ENCODE data around the gene ANKMY1.
"Not testable (repeated sequence)": the region's sequence is repeated elsewhere in the genome, so short reads cannot be mapped to it uniquely, and the experiment has no call there.

Gene ANKMY1

DNA sequence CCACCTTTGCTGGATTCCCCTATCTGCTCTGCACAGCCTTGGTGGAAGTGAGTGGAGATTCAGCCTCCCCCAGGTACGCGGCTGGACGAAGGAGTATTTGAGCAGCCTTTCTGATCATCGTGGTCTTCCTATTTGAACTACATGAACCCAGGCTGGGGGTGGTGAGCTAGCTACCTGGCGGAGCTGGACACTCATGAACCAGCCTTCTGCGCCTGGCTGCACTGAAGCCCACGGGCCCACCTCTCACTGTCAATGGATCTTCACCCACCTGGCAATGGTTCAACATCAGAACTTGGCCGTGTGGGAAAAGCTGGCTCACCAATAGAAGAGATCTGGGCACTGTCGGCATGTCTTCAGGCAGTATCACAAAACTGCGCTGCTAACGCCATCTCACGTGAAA, 35.4 kb downstream of the ANKMY1 start:
- DNase-seq (ENCODE audit: low read depth in 2 of 2, low spot score in 1 of 2): no peak

DNA sequence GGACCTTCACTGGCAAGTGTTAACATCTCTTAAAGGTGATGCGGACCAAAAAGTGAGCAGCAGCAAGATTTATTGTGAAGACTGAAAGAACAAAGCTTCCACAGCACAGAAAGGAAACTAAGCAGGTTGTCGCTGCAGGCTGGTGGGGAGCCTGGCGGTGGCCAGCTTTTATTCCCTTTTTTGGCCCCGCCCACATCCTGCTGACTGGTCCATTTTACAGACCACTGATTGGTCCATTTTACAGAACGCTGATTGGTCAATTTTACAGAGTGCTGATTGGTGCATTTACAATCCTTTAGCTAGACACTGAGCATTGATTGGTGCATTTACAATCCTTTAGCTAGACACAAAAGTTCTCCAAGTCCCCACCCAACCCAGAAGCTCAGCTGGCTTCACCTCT, 35.9 kb downstream of the ANKMY1 start:
- DNase-seq (ENCODE audit: low read depth in 2 of 2, low spot score in 1 of 2): not testable (repeated sequence)

DNA sequence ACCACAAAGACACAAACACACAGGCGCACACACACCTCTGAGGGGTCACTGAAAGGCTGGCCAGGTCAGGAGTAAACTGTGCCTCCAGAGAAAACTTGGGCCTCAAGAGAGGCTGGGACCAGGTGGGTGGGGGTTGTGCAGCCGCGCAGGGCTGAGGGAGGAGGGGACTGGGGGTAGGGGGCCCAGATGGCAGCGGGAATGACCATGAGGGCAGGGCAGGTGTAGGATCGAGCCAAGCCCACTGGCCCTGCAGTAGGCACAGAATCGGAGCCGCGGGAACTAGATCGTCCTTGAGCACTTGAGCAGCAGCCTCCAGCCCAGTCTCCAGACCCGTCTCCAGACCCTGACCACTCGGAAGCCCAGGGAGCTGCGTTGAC, 36.8 kb downstream of the ANKMY1 start:
- no peak for DNase-seq (ENCODE audit: low read depth in 2 of 2, low spot score in 1 of 2)

DNA sequence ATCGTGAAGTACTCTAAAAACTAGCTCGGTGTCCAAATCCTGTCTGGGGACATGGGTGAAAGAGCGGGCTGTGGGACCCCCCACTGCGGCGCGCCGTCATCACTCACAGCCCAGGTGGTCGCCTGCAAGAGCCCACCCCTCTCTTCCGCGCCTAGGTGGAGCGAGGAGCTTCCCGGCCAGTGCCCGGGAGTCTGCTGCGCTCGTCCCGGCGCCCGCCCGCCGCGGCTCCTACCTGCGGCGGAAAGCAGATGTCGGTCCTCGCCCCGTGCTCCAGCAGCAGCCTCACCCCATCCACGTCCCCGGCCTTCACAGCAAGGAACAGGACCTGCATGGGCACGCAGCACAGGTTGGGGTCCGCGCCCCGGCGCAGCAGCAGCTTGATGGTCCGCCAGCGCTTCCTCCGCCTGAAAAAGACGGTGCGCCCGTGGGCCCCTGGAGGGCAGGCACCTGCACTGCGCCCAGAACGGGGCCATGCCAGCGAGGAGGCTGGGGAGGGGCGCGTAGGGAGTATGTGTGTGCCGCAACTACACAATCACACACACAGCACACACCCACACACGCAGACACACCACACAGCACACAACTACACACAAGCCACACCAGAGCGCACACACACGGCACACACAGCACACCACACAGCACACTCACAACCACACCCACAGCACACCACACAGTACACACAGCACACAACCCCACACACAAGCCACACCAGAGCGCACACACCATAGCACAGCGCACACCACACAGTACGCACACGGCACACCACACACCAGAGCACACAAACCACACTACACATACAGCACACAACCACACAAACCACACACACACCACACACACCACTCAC, 37.4 kb downstream of the ANKMY1 start:
- DNase-seq (ENCODE audit: low read depth in 2 of 2, low spot score in 1 of 2): no peak

DNA sequence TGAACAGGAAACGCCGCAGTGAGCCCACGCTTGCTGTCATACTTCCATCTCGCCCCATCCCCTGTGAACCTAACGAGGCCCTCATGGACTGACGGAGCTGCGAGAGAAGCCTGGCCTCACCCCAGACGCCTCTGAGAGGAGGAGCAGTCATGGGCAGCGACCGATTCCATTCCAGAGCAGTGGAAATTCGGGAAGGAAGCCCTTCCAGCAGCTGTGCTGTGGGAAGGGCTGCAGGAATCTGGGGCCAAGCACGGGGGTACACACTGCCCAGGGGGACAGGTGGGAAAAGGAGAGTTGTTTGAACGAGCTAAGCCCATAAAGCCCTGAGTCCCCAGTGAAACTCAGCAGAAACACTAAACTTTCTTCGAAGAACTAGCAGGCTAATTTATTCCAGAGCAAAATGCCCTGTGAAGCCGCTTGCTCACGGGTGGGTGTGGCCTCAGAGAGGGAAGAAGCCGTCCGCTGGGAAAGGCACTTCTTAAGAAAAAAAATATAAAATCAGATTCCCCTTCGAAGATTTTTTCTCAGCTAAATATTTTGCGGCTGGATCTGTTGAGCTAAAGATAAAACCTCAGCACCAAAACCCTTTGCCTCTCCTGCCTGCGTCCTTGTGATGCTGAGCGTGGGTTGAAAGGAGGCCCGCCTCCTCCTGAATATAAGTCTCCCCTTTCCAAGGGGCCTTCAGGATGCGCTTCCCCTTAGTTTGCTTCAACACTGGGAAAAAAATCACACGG, 38.2 kb downstream of the ANKMY1 start:
- no peak for DNase-seq (ENCODE audit: low read depth in 2 of 2, low spot score in 1 of 2)

DNA sequence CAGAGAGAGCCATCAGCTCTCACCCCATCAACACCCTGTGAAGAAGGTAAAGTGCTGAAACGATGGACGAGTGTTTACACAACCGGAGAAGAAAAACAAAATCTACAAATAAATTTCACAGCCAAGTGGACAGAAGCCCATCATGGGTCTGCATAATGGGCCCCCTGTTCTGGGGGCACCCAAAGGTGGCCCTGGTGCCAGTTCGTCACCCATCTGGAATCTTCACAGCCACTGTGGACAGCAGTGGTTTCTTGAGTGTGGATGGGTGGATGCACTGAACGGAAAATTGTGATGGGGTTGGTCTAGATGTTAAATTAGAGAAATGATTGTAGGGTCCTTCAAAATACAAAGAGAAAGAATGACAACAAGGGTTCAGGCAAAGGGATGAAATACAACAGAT, 38.8 kb downstream of the ANKMY1 start:
- no peak for DNase-seq (ENCODE audit: low read depth in 2 of 2, low spot score in 1 of 2)

DNA sequence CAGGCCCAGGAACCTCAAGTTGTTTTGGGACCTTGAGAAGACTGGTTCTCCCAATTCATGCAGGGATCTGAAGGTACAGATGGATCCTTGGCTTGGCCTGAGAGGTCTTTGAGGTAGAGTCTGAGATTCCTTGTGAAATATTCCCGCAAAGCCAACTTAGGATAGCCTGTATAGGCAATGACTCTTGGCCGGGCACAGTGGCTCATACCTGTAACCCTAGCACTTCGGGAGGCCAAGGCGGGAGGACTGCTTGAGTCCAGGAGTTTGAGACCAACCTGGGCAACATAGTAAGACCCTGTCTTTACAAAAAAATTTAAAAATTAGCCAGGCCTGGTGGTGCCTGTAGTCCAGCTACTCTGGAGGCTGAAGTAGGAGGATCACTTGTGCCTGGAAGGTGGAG, 40.4 kb downstream of the ANKMY1 start:
- DNase-seq (ENCODE audit: low read depth in 2 of 2, low spot score in 1 of 2): no peak

DNA sequence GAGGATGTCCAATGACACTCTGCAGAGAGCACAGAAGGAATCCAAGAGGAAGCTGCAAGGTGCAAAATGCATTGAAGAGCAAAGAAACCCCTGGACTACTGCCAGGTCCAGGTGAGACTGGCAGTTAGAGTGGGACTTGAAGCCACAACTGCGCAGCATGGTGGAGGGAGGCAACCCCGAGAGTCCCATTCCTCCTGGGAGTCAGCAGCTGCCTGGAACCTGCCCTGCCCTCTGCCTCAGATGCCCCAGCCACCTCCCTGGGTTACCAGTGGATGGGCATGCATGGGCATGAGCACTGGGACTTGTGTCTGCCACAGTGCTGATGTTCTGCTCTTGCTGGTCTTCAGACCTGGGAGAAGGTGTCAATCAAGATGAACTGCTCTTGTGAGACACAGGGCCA, 43.2 kb downstream of the ANKMY1 start:
- no peak for DNase-seq (ENCODE audit: low read depth in 2 of 2, low spot score in 1 of 2)

DNA sequence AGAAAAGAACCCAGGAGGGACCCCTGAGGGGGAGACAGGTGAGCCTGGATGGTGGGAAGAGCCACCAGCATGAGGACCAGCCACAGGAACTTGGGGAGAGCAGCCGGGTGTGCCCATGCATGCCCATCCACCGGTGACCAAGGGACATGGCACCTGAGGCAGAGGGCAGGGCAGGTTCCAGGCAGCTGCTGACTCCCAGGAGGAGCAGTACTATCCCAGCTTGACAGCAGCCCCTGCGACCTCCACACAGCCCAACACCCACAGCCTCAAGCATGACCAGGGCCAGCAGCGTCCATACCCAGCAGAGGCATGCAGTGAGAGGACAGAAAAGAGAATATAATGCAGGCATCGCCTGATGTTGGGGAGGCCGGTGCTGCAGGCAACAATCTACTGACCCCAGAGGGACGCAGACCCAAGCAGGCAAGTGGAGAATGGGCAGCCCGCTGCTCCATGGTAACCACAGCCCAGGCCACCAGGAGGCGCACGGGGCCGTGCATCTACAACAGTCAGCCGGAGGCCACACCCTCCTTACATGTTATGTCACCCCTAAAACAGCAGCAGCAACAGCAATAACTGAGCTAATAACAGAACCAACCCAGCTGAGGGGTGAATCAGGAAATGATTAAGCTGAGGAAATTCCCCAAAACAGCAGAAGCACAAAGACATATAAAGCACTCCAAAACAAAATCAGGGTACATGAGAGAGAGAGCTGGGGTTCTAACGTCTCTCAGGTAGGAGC, 44.1 kb downstream of the ANKMY1 start:
- peak; percentile 65 to 69 for DNase-seq (ENCODE audit: low read depth in 2 of 2, low spot score in 1 of 2)

DNA sequence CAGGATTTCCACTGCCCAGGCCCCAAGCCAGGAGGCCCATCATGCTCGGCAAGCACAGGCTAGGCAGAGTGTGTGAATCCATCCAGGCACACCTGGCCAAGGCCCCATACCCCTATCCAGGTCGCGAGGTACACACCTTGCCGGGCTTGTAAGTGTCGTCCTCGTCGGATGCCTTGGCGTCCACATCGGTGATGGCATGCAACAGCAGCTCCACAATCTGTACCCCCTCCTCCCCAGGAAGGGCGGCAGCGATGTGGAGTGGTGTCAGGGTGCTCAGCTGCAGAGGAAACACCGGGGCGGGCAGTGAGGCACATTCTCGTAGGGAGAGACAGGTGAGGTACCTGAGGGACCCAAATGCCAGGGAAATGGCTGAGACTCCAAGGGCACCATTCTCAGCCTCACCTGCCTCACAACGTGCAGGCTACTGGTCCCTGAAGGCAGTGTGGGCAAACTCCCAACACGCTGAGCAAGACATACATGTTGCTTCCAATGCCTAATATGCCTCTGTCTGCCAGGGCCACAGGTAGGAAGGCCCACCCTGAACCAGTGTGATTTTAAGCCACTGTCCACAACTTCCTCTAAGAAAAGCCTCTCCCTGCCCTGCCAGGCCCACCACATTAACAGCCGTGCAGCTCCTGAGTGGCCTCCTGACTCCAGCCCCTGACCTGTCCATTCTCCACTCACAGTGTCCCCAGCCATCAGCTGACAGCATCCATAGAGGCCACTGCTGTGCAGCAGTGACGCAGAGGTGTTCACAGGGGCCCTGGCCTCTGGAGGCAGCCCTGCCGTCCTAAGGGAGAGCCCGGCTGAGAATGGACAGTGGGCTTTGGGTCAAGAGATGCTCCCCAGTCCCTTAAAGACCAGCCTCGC, 44.9 kb downstream of the ANKMY1 start:
- DNase-seq (ENCODE audit: low read depth in 2 of 2, low spot score in 1 of 2): no peak

DNA sequence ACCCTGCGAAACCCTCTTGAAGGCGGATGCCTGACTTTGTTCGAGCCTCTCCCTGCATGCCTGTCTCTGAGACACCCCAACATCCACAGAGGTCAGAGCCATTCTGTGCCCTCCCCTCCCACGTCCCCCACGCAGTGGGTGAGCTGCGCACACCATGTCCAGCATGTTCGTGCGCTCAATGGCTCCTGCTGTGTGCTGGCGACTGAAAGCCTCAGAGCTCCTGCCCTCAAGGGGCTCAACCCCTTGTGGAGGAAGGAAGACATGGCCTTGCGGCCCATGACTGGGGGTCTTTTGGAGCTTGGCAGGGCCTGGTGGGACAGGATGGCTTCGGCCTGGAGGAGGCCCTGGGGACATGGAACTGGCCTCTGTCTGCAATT, 45.7 kb downstream of the ANKMY1 start:
- no peak for DNase-seq (ENCODE audit: low read depth in 2 of 2, low spot score in 1 of 2)

DNA sequence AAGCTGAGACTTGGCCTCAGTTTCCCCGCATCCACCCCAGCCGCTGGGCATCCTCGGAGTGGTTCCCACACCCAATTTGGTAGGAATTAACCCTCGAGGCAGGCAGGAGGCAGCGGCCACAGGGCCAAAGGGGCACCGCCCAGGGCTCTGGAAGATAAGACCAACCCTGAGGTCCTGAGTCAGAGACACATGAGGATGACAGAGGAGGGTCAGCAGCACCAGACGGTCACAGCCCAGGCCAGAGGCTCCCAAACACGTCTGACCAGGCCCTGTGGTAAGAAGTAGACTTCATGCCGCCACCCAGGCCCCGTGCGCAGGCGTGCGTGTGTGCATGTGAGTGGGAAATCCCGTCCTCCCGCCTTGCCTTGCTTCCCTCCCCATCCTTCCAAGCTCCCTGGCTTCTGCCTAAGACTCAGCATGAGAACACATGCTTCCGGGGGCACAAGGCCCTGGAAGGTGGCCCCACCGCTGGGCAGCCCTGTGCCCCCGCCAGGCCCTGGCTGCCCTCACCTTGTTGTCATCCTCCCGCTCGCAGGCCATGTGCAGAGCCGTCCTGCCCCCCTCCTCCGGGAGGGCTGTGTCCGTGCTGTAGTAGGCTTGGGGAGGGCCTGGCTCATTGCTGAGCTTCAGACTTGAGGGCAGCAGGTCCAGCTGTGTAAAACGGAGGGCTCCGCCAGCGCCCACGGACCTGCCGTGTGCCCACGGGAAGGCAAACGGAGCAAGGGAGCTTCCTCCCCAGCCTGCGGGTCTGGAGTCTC, 46.3 kb downstream of the ANKMY1 start:
- DNase-seq (ENCODE audit: low read depth in 2 of 2, low spot score in 1 of 2): no peak

DNA sequence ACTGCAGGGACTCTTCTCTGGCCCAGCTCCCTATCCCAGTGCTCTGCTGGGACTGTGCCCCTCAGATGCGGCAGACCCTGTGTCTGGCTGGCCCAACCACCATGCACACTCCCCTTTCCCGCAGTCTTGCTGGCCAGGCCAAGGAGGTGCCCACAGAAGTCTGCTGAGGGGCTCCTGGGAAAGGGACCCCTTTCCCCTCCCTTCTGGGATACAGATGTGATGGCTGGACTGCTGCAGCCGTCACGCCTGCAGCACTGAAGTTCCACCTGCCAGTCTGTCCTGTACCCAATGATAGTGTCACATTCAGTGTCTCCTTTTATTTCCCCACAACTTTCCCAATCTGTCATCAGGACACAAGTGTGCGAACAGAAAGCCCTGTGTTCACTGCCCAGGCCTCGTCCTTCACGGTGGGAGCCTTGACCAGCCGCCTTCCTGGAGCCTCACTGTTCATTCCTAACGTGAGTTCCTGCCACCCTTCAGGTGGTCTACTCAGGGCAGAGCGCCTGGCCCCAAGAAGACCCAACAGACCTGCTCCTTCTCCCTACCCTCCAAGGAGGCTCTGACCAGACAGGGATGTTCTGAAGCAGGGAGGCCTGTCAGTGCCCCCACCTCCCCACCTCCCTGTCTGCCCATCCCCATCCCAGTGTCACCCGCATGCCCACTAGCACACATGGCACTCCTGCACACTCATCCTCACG, 47.1 kb downstream of the ANKMY1 start:
- no peak for DNase-seq (ENCODE audit: low read depth in 2 of 2, low spot score in 1 of 2)

DNA sequence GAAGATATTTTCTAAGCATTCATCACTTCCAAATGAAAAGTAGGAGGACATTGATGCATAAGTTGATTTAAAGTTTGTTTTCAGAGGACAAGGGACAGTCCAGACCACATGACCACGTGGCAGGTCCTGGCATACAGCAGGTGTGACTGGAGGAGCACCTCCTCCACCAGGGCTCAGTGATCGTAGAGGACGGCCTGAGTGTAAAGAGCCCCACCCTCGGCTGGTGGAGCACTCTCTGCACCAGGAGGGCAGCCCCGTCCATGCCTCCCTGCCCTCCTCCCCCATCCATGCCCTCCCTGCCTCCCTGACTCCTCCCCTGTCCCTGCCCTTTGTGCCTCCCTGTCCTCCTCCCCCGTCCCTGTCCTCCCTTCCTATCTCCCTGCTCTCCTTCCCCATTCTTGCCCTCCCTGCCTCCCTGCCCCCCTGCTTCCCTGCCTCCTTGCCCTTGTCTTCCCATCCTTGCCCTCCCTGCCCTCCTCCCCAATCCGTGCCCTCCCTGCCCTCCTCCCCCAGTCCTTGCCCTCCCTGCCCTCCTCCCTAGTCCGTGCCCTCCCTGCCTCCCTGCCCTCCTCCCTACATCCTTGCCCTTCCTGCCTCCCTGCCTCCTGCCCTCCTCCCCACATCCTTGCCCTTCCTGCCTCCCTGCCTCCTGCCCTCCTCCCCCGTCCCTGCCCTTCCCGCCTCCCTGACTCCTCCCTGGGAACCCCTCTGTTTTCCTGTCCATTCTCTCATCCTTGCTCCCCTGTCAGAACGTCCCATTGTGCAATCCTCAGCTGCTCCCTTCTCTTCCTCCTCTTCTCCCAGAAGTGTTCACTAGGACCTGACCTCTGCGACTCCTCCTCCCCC, 47.9 kb downstream of the ANKMY1 start:
- no peak for DNase-seq (ENCODE audit: low read depth in 2 of 2, low spot score in 1 of 2)

DNA sequence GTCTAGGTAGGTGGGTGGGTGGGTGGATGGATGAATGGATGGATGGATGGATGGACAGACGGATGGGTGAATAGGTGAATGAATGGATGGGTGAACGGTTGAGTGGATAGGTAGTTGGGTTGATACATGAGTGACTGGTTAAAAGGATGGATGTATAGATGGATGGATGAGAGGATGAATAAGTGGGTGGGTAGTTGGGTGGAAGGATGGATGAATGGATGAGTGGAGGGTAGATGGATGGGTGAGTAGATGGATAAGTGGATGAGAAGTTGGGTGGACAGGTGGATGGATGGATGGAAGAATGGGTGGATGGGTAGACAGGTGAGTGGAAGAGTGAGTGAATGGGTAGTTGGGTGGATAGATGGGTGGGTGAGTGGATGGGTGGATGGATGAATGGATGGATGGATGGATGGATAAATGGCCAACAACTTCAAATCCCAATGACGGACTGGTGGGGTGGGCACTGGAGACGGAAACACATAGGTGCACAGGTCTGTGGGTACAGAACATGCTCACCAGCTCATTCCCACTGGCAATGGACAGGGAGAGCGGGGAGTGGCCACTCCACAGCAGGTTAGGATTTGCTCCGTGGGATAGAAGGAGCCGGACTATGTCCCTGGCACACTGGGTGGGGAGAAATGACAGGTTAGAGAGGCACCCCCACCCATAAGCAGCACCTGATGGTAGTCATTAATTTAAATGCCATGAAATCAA, 48.8 kb downstream of the ANKMY1 start:
- no peak for DNase-seq (ENCODE audit: low read depth in 2 of 2, low spot score in 1 of 2)

DNA sequence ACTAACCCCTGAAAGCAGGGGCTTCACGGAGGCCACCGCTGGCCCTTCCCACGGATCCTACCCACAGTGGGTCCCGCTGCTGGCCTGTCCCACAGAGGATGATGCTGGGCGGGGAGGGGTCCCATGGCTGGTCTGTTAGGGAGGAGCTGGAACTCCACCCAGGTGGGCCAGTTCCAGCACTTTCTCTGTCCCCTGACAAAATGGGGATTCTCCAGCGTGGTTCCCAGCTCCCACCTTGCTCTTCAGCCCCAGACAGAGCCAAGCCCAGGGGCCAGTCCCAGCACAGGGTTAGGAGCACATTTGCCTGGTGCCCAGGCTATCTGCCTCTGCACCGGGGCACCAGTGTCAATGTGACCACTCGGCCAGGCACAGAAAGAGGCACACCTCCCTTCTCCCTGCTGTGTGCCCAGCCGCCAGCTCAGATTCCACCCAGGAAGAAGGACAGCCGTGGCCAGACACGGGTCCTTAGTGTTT, 50.0 kb downstream of the ANKMY1 start:
- no peak for DNase-seq (ENCODE audit: low read depth in 2 of 2, low spot score in 1 of 2)

DNA sequence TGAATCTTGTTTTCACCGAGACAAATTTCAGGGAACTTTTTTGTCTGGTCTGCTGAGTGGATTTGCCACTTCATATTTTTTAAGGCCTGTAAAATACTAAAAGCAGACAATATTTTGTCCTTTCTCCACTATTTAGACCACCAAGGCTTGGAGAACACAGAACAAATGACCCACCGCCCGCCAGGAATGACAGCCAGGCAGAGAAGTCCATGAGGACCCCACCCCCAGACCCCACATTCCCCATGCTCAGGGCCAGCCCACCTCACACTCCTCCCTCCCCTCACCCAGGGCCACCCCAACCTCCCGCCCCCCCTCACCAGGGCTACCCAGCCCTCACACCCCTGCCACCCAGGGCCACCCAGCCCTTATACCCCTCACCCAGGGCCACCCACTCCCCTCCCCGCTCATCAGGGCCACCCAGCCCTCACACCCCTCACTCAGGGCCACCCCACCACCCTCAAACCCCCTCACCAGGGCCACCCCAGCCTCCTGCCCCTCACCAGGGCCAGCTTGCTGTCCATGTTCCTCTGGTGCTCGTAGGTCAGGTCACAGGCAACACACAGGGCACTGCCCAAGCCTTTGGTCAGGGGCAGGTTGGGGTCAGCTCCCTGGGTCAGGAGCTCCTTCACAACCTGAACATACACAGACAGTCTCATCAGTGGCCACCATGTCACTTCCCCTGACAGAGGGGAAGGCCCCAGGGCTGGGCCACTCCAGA, 50.6 kb downstream of the ANKMY1 start:
- no peak for DNase-seq (ENCODE audit: low read depth in 2 of 2, low spot score in 1 of 2)
